Mucosa of descending colon (tissue), 3 donors: Measurements from ENCODE around the gene CALML6. TPM values are rescaled to one million over a fixed set of nuclear protein-coding genes. Genes with fewer than 3 reads are reported as not detected.
A peak's percentile ranks its signal among the peaks of the same experiment; 100 is the strongest.
"Not testable (repeated sequence)": the region's sequence is repeated elsewhere in the genome, so short reads cannot be mapped to it uniquely, and the experiment has no call there.

Source experiments
- ATAC-seq: fragments of 200-7000 bp; cut with Tn5 transposase; one replicate; pipeline ENCODE4 v1.9.1; 2020; ENCODE audit warnings: mild to moderate bottlenecking, moderate library complexity
- DNase-seq, 3 donors: peaks; one replicate each; pipeline ENCODE4 v3.0.0-alpha.2; 2020
- H3K36me3 ChIP-seq: fragments of 200-600 bp; one replicate; pipeline ENCODE4 v1.8.0; 2021; ENCODE audit warnings: low read depth, mild to moderate bottlenecking
- H3K4me1 ChIP-seq: fragments of 200-600 bp; one replicate; pipeline ENCODE4 v1.8.0; 2021; ENCODE audit warnings: low read depth, mild to moderate bottlenecking
- H3K4me3 ChIP-seq: fragments of 200-600 bp; one replicate; pipeline ENCODE4 v1.8.0; 2021; ENCODE audit warnings: mild to moderate bottlenecking
- H3K9me3 ChIP-seq: fragments of 200-600 bp; one replicate; pipeline ENCODE4 v1.8.0; 2021; ENCODE audit warnings: mild to moderate bottlenecking
- intact Hi-C, 2 donors: fragments of 100-400 bp; cut with DNase I in 1 of 2; cut with micrococcal nuclease in 1 of 2; formaldehyde crosslinking; loops; one replicate each; pipeline versions ENCODE4 v1.11.0 to v1.11.1; 2022; cut with DNase I, micrococcal nuclease
- total RNA-seq, 3 donors: library from RNA; stranded (reverse); fragmentation: NEBNext Ultra II Directional in 2 of 3; extraction: Animal tissue kit (Norgen Biotek cat#: 25700) in 2 of 3; gene quantifications; one replicate each; pipeline versions ENCODE4 v1.2.1 to v1.2.4, GENCODE V29; 2021 to 2023
- TF ChIP-seq, protein P1 (sequence below): fragments of 200-600 bp; IDR thresholded peaks from one replicate; pipeline ENCODE4 v1.8.0; 2022; ENCODE audit warnings: antibody characterized with exemption, mild to moderate bottlenecking
- donor health status: DM: no; HTN: no; CAD: no; lungs with moderate emphysema.
- donor health status: DM: no; HTN: no; CAD: no.
- donor health status: DM: no; HTN: yes; CAD: no.

Gene CALML6
- total RNA-seq, 3 donors from 2014 or later = 0.32 to 1.2 (median 0.43) TPM

DNA sequence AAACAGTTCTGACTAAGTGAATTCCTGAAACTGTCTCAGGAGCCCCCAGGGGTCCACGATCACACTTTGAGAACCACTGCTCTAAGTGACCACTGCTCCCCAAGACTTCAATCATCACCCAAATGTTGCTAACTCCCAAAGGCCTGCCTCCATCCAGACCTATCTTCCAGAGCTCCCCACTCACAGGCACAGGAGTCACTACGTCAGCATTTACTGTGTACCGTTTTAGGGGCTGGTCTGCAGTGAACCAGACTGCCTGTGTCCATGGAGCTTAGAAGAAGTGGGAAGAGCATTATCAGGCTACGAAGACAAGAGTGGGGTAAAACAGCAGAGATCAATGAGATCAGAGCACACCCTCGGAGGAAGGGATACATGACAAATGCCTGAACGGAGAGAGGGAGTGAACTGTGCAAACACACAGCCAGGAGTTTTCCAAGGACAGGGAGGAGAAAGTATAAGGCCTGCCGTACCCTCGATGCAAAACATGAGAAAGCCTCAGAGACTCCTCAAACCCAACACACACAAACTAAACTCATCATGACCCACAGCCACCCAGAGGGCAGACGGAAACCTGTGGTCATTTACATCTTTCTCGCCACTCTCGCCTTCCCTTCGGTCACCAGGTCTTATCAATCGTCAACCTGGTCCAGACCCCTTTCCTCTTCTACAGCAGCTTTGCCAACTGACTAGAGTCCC, 34.3 kb upstream of the CALML6 start:
- H3K4me1 ChIP-seq = peaks cover 46% of the 10 kb centered on the region

GRCh38 chr1:1881727-1882126, 33.3 kb upstream of the CALML6 start:
- Histone ChIP-seq H3K9me3 (no peaks in the 10 kb centered on the region), H3K36me3 (no peaks in the 10 kb centered on the region), H3K4me3 (no peak overlapping the region), H3K4me1 (peaks cover 47% of the 10 kb centered on the region)
- TF ChIP-seq, protein P1, sequence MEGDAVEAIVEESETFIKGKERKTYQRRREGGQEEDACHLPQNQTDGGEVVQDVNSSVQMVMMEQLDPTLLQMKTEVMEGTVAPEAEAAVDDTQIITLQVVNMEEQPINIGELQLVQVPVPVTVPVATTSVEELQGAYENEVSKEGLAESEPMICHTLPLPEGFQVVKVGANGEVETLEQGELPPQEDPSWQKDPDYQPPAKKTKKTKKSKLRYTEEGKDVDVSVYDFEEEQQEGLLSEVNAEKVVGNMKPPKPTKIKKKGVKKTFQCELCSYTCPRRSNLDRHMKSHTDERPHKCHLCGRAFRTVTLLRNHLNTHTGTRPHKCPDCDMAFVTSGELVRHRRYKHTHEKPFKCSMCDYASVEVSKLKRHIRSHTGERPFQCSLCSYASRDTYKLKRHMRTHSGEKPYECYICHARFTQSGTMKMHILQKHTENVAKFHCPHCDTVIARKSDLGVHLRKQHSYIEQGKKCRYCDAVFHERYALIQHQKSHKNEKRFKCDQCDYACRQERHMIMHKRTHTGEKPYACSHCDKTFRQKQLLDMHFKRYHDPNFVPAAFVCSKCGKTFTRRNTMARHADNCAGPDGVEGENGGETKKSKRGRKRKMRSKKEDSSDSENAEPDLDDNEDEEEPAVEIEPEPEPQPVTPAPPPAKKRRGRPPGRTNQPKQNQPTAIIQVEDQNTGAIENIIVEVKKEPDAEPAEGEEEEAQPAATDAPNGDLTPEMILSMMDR = no peak
- ATAC-seq = peak; percentile 93
- intact Hi-C loops = no loop called here
- DNase-seq = peak; percentile 65 to 69 (median 69)

More for the DNA sequence above, 34.3 kb upstream of the CALML6 start:
- Histone ChIP-seq H3K9me3 (no peaks in the 10 kb centered on the region), H3K36me3 (no peaks in the 10 kb centered on the region), H3K4me3 (no peak overlapping the region)
- ATAC-seq (peak; percentile 56), DNase-seq (peak in 1 of 3 donors; percentile 13)
- intact Hi-C loops = no loop called here
- TF ChIP-seq, protein P1 = no peak

GRCh38 chr1:1883092-1883873, 31.8 kb upstream of the CALML6 start:
- intact Hi-C loops = no loop called here
- DNase-seq (peak in 1 of 3 donors; percentile 4), ATAC-seq (no peak)
- no peak overlapping the region for H3K4me3 ChIP-seq
- H3K9me3 ChIP-seq = no peaks in the 10 kb centered on the region
- TF ChIP-seq, protein P1 = no peak
- H3K4me1 ChIP-seq = peaks cover 55% of the 10 kb centered on the region
- H3K36me3 ChIP-seq = no peaks in the 10 kb centered on the region

- H3K4me3 ChIP-seq, H3K9me3 ChIP-seq, H3K36me3 ChIP-seq, intact Hi-C loops, ATAC-seq: not testable (repeated sequence)
- peaks cover 57% of the 10 kb centered on the region for H3K4me1 ChIP-seq
- DNase-seq = peak in 1 of 3 donors; percentile 12
These were observed 31.2 kb upstream of the CALML6 start for GRCh38 chr1:1883890-1884289.

GRCh38 chr1:1889090-1889750, 25.8 kb upstream of the CALML6 start:
- ATAC-seq (no peak), DNase-seq (peak in 1 of 3 donors; percentile 32)
- TF ChIP-seq, protein P1 = no peak
- intact Hi-C loops = no loop called here
- Histone ChIP-seq H3K4me3 (no peak overlapping the region), H3K4me1 (peaks cover 36% of the 10 kb centered on the region), H3K9me3 (no peaks in the 10 kb centered on the region), H3K36me3 (no peaks in the 10 kb centered on the region)
